Fibroblast of gingiva (primary cell): ENCODE data around the gene CAND2.
"Not testable (repeated sequence)": the region's sequence is repeated elsewhere in the genome, so short reads cannot be mapped to it uniquely, and the experiment has no call there.

Experiments
- DNase-seq: peaks from one replicate; pipeline ENCODE4 v3.0.0-alpha.2; 2011; ENCODE audit warnings: low read depth

Gene CAND2

GRCh38 chr3:12862387-12862786 is 65.9 kb downstream of the CAND2 start:
- no peak for DNase-seq

- DNase-seq: no peak
Measured at GRCh38 chr3:12865271-12865670, 68.8 kb downstream of the CAND2 start.

DNA sequence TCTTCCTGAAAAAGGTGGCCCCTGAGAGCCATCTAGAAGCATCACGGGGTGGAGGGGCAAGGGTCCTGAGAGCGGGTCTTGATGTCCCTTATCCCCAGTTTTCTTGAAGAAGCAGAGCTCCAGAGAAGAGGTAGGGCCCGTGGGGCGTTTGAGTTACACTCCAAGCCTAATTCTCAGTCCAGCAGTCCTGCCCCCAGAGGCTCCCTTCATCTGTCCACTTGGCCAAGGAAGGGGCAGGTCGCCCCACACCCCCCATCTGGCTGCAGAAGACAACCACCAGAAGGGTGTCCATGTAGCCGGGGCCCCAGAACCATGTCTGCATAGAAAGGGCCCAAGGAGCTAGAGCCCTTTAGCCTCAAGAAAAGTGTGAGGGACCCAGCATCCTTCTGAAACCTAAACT is 70.4 kb downstream of the CAND2 start:
- no peak for DNase-seq

DNA sequence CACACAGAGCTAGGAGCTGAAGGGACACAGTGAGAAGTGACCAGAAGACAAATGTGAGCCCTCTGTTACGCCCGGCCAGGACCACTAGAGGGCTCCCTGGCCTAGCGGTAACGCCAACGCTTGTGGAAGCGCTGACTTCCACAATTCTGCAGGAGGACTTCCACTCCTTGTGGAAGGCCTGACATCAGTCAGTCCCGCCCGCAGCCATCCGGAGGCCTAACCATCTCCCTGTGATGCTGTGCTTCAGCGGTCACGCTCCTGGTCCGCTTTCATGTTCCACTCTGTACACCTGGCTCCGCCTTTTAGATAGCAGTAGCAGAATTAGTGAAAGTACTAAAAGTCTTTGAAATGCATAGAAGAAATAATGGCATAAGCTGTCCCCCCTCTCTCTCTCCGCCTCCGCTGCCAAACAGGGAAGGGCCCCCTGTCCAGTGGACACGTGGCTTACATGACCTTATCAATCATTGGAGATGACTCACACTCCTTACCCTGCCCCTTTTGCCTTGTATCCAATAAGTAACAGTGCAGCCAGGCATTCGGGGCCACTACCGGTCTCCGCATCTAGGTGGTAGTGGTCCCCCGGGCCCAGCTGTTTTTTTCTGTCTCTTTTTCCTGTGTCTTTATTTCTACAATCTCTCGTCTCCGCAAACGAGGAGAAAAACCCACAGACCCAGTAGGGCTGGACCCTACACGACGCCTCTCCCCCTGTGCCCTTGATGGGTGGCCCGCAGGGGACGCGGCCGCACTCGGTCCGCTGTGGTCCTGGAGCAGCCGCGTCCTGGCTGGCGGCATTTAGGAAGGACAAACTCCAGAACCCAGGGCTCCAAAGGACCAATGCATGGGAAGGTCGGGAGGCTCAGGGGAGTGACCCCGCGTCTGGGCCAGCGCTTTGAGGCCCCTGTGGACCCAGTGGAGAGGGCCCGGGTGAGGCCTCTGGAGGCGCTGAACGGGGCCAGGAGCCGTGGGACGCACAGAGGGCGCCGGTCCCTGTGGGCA is 71.9 kb downstream of the CAND2 start:
- DNase-seq: peak; percentile 80

GRCh38 chr3:12869035-12869621 is 72.6 kb downstream of the CAND2 start:
- DNase-seq: no peak

- DNase-seq: peak; percentile 73
Measured at GRCh38 chr3:12870942-12871341, 74.5 kb downstream of the CAND2 start.

GRCh38 chr3:12871404-12871983 is 75.0 kb downstream of the CAND2 start:
- no peak for DNase-seq

- peak; percentile 17 for DNase-seq
Measured at GRCh38 chr3:12875857-12876836, 79.7 kb downstream of the CAND2 start.

DNA sequence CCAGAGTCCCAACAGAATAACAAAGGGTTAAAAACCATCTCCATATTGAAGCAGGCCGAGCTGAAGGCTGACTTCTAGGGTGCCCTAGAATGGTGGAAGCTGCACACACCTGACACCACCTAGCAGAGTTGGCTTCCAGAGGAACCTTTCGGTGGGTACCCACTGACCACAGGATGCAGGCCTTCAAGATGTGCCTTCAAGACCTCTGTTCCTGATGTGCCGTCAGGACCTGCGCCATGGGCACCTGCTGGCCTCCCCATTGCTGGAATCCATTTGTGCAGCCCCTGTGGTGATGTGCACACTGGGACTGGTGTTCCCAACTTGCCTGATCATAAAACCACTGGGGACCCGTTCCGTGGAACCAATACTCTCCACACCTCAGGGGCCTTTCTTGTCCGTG is 80.6 kb downstream of the CAND2 start:
- DNase-seq: no peak

DNA sequence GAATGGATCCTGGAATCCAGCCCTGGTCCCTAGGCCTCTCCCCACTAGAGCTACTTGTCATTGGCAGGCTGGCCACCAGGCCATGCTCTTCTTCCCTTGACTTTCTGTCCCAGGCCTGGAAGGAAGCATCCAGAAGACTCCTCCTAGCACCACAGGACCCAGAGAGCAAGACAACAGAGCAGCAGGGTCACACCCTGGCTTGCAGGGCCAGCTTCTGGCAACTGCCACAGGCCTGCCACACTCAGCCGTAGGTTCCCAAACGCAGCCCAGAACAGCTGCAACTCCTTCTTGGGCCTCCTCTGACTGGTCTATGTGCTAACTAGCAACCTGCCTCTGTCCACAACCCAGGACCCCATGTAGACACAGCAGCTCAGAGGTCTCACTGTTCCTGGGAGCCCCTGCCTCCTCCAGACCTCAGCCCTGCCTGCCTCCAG is 81.7 kb downstream of the CAND2 start:
- DNase-seq: no peak

GRCh38 chr3:12878758-12879157 is 82.3 kb downstream of the CAND2 start:
- not testable (repeated sequence) for DNase-seq

- DNase-seq: no peak
Measured at GRCh38 chr3:12879191-12879815, 82.8 kb downstream of the CAND2 start.

DNA sequence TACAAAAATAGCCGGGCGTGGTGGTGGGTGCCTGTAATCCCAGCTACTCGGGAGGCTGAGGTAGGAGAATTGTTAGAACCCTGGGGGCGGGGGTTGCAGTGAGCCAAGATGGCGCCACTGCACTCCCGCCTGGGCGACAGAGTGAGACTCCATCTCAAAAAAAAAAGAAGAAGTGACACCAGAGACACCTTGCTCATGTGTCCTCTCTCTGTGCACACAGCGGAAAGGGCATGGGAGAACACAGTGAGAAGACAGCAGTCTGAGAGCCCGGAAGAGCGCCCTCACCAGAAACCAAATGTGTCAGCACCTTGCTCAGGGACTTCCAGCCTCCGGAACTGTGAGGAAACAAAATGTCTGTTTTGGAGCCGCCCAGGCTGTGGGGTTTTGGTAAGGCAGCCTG is 85.4 kb downstream of the CAND2 start:
- DNase-seq: not testable (repeated sequence)

DNA sequence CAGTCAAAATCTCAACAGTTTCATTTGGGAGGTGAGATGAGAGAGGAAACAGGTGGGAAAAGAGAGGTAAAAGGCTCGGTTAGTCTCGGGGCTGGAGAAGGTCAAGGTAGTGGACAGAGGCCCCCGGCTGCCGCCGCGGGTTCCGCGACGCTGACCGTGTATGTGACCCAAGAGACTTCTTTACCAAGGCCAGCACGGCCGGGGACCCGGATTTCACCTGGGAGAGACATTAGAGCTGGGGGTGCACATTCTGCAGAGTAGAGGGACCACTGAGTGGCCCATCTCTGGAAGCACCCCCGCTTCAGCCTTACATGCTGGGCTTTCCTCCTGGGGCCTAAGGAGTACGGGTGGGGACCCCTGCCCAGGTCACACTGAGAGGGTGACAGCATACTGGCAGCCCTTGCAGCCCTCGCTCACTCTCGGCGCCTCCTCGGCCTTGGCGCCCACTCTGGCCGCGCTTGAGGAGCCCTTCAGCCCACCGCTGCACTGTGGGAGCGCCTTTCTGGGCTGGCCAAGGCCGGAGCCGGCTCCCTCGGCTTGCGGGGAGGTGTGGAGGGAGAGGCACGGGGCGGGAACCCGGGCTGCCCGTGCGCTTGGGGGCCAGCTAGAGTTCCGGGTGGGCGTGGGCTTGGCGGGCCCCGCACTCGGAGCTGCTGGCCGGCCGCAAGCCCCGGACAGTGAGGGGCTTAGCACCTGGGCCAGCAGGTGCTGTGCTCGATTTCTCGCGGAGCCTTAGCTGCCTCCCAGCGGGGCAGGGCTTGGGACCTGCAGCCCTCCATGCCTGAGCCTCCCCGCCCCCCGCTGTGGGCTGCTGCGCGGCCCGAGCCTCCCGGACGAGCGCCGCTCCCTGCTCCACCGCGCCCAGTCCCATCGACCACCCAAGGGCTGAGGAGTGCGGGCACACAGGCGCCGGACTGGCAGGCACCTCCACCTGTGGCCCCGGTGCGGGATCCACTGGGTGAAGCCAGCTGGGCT is 86.1 kb downstream of the CAND2 start:
- DNase-seq: no peak

GRCh38 chr3:12884186-12884680 is 87.8 kb downstream of the CAND2 start:
- DNase-seq: peak; percentile 26
